Karpas-422 (cell line): ENCODE measurements around the gene INSR. TPM values are rescaled to one million over a fixed set of nuclear protein-coding genes. Genes with fewer than 3 reads are reported as not detected.
"Not testable (repeated sequence)": the region's sequence is repeated elsewhere in the genome, so short reads cannot be mapped to it uniquely, and the experiment has no call there.

Experiments
- DNase-seq: peaks from one replicate; pipeline ENCODE4 v3.0.0-alpha.2; 2015
- H2AFZ ChIP-seq: fragments of 200-600 bp; sonication (generic); 2 replicates; pipeline ENCODE4 v1.6.1; 2014; ENCODE audit warnings: antibody characterized with exemption, low read length, mixed read lengths
- H3K27ac ChIP-seq: fragments of 200-600 bp; sonication (generic); 2 replicates; pipeline ENCODE4 v1.5.1; 2014; ENCODE audit warnings: mild to moderate bottlenecking, low read length, moderate library complexity
- H3K27me3 ChIP-seq: fragments of 200-600 bp; sonication (generic); 2 replicates; pipeline ENCODE4 v1.6.1; 2014; ENCODE audit warnings: low read length, mixed read lengths
- H3K36me3 ChIP-seq: fragments of 200-600 bp; sonication (generic); 2 replicates; pipeline ENCODE4 v1.6.1; 2014; ENCODE audit warnings: low read length, mixed read lengths; ENCODE audit not compliant: insufficient read depth
- H3K4me1 ChIP-seq: fragments of 200-600 bp; sonication (generic); 2 replicates; pipeline ENCODE4 v1.6.1; 2014; ENCODE audit warnings: mild to moderate bottlenecking, low read length, mixed read lengths
- H3K4me2 ChIP-seq: fragments of 200-600 bp; sonication (generic); 2 replicates; pipeline ENCODE4 v1.6.1; 2014; ENCODE audit warnings: low read length, low read depth, mild to moderate bottlenecking; ENCODE audit not compliant: poor library complexity, severe bottlenecking
- H3K4me3 ChIP-seq: fragments of 200-600 bp; sonication (generic); 2 replicates; pipeline ENCODE4 v1.5.1; 2014; ENCODE audit warnings: mild to moderate bottlenecking, antibody characterized with exemption, low read length, mixed read lengths
- H3K79me2 ChIP-seq: fragments of 200-600 bp; sonication (generic); 2 replicates; pipeline ENCODE4 v1.6.1; 2014; ENCODE audit warnings: mild to moderate bottlenecking, low read length, mixed read lengths
- H3K9ac ChIP-seq: fragments of 200-600 bp; sonication (generic); 2 replicates; pipeline ENCODE4 v1.6.0; 2014; ENCODE audit warnings: low read length
- H3K9me2 ChIP-seq: fragments of 200-600 bp; sonication (generic), shearing (Covaris generic); replicated peaks from 2 replicates; pipeline ENCODE4 v1.6.0; 2014; ENCODE audit warnings: mild to moderate bottlenecking, low read length, moderate library complexity; ENCODE audit not compliant: insufficient read depth
- H3K9me3 ChIP-seq: fragments of 300-700, 200-600 bp; sonication (generic); 2 replicates; pipeline ENCODE4 v1.6.1; 2014; ENCODE audit warnings: low read length, mixed read lengths
- H4K20me1 ChIP-seq: fragments of 200-600 bp; sonication (generic); 2 replicates; pipeline ENCODE4 v1.6.1; 2014; ENCODE audit warnings: mild to moderate bottlenecking, antibody characterized with exemption, low read length, low read depth; ENCODE audit not compliant: insufficient read depth
- total RNA-seq: library from RNA; depleted of rRNA; stranded (reverse); fragments of >200 nt; shearing (Covaris generic); gene quantifications from 2 replicates; pipeline ENCODE4 v1.2.3, GENCODE V29; 2014; ENCODE audit warnings: low replicate concordance

The INSR gene
- total RNA-seq, 1 experiment from 2014 or later: not detected

- Histone ChIP-seq H4K20me1 (no peaks in the 10 kb centered on the region), H3K9me3 (peaks cover 34% of the 10 kb centered on the region), H3K36me3 (peaks cover 83% of the 10 kb centered on the region), H3K4me3 (no peak overlapping the region), H3K4me1 (no peaks in the 10 kb centered on the region), H3K4me2 (no peak overlapping the region), H3K27ac (no peak overlapping the region), H3K9me2 (no peaks in the 10 kb centered on the region), H3K79me2 (peaks cover 10% of the 10 kb centered on the region), H3K9ac (no peak overlapping the region), H3K27me3 (no peaks in the 10 kb centered on the region), H2AFZ (no peak overlapping the region)
- no peak for DNase-seq
Measured at GRCh38 chr19:7076151-7076550, 218.1 kb downstream of the INSR start.

GRCh38 chr19:7074705-7075282 is 219.4 kb downstream of the INSR start:
- H3K4me2 ChIP-seq: no peak overlapping the region
- peaks cover 24% of the 10 kb centered on the region for H3K79me2 ChIP-seq
- H2AFZ ChIP-seq: no peak overlapping the region
- H3K9me3 ChIP-seq: peaks cover 22% of the 10 kb centered on the region
- H3K36me3 ChIP-seq: peaks cover 75% of the 10 kb centered on the region
- H4K20me1 ChIP-seq: no peaks in the 10 kb centered on the region
- H3K4me1 ChIP-seq: peaks cover 6% of the 10 kb centered on the region
- H3K4me3 ChIP-seq: no peak overlapping the region
- DNase-seq: no peak
- no peaks in the 10 kb centered on the region for H3K9me2 ChIP-seq
- H3K27ac ChIP-seq: no peak overlapping the region
- H3K27me3 ChIP-seq: no peaks in the 10 kb centered on the region
- H3K9ac ChIP-seq: no peak overlapping the region

GRCh38 chr19:7072541-7072940 is 221.7 kb downstream of the INSR start:
- Histone ChIP-seq H4K20me1 (no peaks in the 10 kb centered on the region), H3K36me3 (peaks cover 54% of the 10 kb centered on the region), H2AFZ (no peak overlapping the region), H3K27me3 (no peaks in the 10 kb centered on the region), H3K27ac (no peak overlapping the region), H3K9me2 (no peaks in the 10 kb centered on the region), H3K4me2 (no peak overlapping the region), H3K4me1 (peaks cover 6% of the 10 kb centered on the region), H3K9me3 (peaks cover 13% of the 10 kb centered on the region), H3K79me2 (peaks cover 24% of the 10 kb centered on the region), H3K4me3 (no peak overlapping the region), H3K9ac (no peak overlapping the region)
- DNase-seq: peak; percentile 38

- Histone ChIP-seq H3K36me3 (peaks cover 28% of the 10 kb centered on the region), H3K4me3 (peak overlapping the region; percentile 93), H4K20me1 (no peaks in the 10 kb centered on the region), H3K79me2 (peaks cover 20% of the 10 kb centered on the region), H3K9ac (peak overlapping the region; percentile 89), H3K9me2 (no peaks in the 10 kb centered on the region), H3K27ac (peak overlapping the region; percentile 51), H3K4me1 (peaks cover 6% of the 10 kb centered on the region), H2AFZ (peak overlapping the region; percentile 95), H3K9me3 (peaks cover 4% of the 10 kb centered on the region; the same call in 1 of the 2 replicates), H3K4me2 (peak overlapping the region; percentile 88), H3K27me3 (no peaks in the 10 kb centered on the region)
- no peak for DNase-seq
Measured at GRCh38 chr19:7069904-7070226, 224.3 kb downstream of the INSR start.

- Histone ChIP-seq H3K9me2 (no peaks in the 10 kb centered on the region), H3K79me2 (peaks cover 20% of the 10 kb centered on the region), H3K4me2 (peak within 1 kb of the TSS; percentile 88), H3K27ac (peak within 1 kb of the TSS; percentile 51), H3K36me3 (peaks cover 23% of the 10 kb centered on the region), H3K4me3 (peak within 1 kb of the TSS; percentile 93), H3K4me1 (peaks cover 6% of the 10 kb centered on the region), H3K27me3 (no peaks in the 10 kb centered on the region), H3K9ac (peak within 1 kb of the TSS; percentile 89), H4K20me1 (no peaks in the 10 kb centered on the region), H3K9me3 (peaks cover 4% of the 10 kb centered on the region; the same call in 1 of the 2 replicates), H2AFZ (peak within 1 kb of the TSS; percentile 95)
- peak; percentile 99 for DNase-seq
Measured at GRCh38 chr19:7069042-7069903, 224.9 kb downstream of the INSR start, which contains the start of gene ZNF557. ZNF557 (plus strand) TSS chr19:7069703; CDS start chr19:7075075, 5,372 bp downstream.

GRCh38 chr19:7068599-7068998 is 225.6 kb downstream of the INSR start:
- peak overlapping the region; percentile 13; the same call in 1 of the 2 replicates for H3K4me3 ChIP-seq
- H4K20me1 ChIP-seq: no peaks in the 10 kb centered on the region
- no peak overlapping the region for H3K27ac ChIP-seq
- H2AFZ ChIP-seq: peak overlapping the region; percentile 27
- H3K4me2 ChIP-seq: peak overlapping the region; percentile 88
- DNase-seq: no peak
- peaks cover 4% of the 10 kb centered on the region; the same call in 1 of the 2 replicates for H3K9me3 ChIP-seq
- H3K4me1 ChIP-seq: peaks cover 6% of the 10 kb centered on the region
- no peaks in the 10 kb centered on the region for H3K9me2 ChIP-seq
- H3K27me3 ChIP-seq: no peaks in the 10 kb centered on the region
- H3K36me3 ChIP-seq: peaks cover 20% of the 10 kb centered on the region
- no peak overlapping the region for H3K9ac ChIP-seq
- H3K79me2 ChIP-seq: peaks cover 20% of the 10 kb centered on the region

- H3K4me2 ChIP-seq: no peak overlapping the region
- no peak overlapping the region for H2AFZ ChIP-seq
- no peak for DNase-seq
- H3K27ac ChIP-seq: no peak overlapping the region
- peaks cover 20% of the 10 kb centered on the region for H3K79me2 ChIP-seq
- no peaks in the 10 kb centered on the region for H3K27me3 ChIP-seq
- H3K4me1 ChIP-seq: peaks cover 6% of the 10 kb centered on the region
- H3K4me3 ChIP-seq: no peak overlapping the region
- peaks cover 14% of the 10 kb centered on the region for H3K36me3 ChIP-seq
- H3K9me3 ChIP-seq: peaks cover 4% of the 10 kb centered on the region; the same call in 1 of the 2 replicates
- no peak overlapping the region for H3K9ac ChIP-seq
- H4K20me1 ChIP-seq: no peaks in the 10 kb centered on the region
- H3K9me2 ChIP-seq: no peaks in the 10 kb centered on the region
Measured at GRCh38 chr19:7067716-7068115, 226.5 kb downstream of the INSR start.

GRCh38 chr19:7067122-7067521 is 227.1 kb downstream of the INSR start:
- H3K9me3 ChIP-seq, H4K20me1 ChIP-seq, H3K4me3 ChIP-seq, H3K9me2 ChIP-seq, H3K4me2 ChIP-seq, H2AFZ ChIP-seq, H3K27me3 ChIP-seq, DNase-seq, H3K36me3 ChIP-seq, H3K4me1 ChIP-seq, H3K9ac ChIP-seq, H3K27ac ChIP-seq: not testable (repeated sequence)
- H3K79me2 ChIP-seq: peaks cover 20% of the 10 kb centered on the region
